Stimulated activated CD8-positive, alpha-beta memory T cell treated with anti-CD3 and anti-CD28 coated beads, Interleukin-15, amount 100 ng/mL, for 1 hour (primary cell): ENCODE results near the gene CHRNA4.

Source experiments
- DNase-seq: peaks from one replicate; pipeline ENCODE4 v3.0.0-alpha.2; 2020; ENCODE audit warnings: low read depth

The CHRNA4 gene

GRCh38 chr20:63360850-63361518, at the start of gene CHRNA4:
TSS of gene CHRNA4 (minus strand) at chr20:63361349. CDS start at chr20:63361165, 184 bp downstream.
- no peak for DNase-seq

- no peak for DNase-seq
Observed at GRCh38 chr20:63409834-63410435, 48.8 kb upstream of the CHRNA4 start.

- DNase-seq = no peak
Observed at GRCh38 chr20:63409066-63409833, 48.1 kb upstream of the CHRNA4 start.

GRCh38 chr20:63408684-63409046, 47.5 kb upstream of the CHRNA4 start:
- DNase-seq = no peak

GRCh38 chr20:63407928-63408683, 47.0 kb upstream of the CHRNA4 start:
- DNase-seq = no peak

- no peak for DNase-seq
Observed at GRCh38 chr20:63406617-63407245, 45.6 kb upstream of the CHRNA4 start.

GRCh38 chr20:63406011-63406410, 44.9 kb upstream of the CHRNA4 start:
- no peak for DNase-seq

GRCh38 chr20:63405102-63405730, 44.1 kb upstream of the CHRNA4 start:
- DNase-seq = no peak

- no peak for DNase-seq
Observed at GRCh38 chr20:63404129-63405085, 43.3 kb upstream of the CHRNA4 start.

- DNase-seq = no peak
Observed at GRCh38 chr20:63403403-63404105, 42.4 kb upstream of the CHRNA4 start.

GRCh38 chr20:63402860-63403220, 41.7 kb upstream of the CHRNA4 start:
- DNase-seq = no peak

GRCh38 chr20:63402181-63402859, 41.2 kb upstream of the CHRNA4 start:
- DNase-seq = no peak

- no peak for DNase-seq
Observed at GRCh38 chr20:63401384-63402110, 40.4 kb upstream of the CHRNA4 start.

GRCh38 chr20:63400486-63401210, 39.5 kb upstream of the CHRNA4 start:
- no peak for DNase-seq

GRCh38 chr20:63399596-63400375, 38.6 kb upstream of the CHRNA4 start:
- DNase-seq = no peak

- no peak for DNase-seq
Observed at GRCh38 chr20:63398744-63399514, 37.8 kb upstream of the CHRNA4 start.
